Naive thymus-derived CD4-positive, alpha-beta T cell (primary cell): ENCODE data around the gene CASD1. TPM values are rescaled to one million over a fixed set of nuclear protein-coding genes. Genes with fewer than 3 reads are reported as not detected.

Experiments used
- ATAC-seq: fragments of 150-1000 bp; cut with Tn5 transposase; 2 replicates; pipeline ENCODE4 v1.10.0; 2021; ENCODE audit warnings: mild to moderate bottlenecking, moderate library complexity
- CTCF ChIA-PET: fragments of 350-600 bp; sonication (Branson Sonifier 250); formaldehyde crosslinking; loops from one replicate; lab custom pipeline; 2021; ENCODE audit warnings: antibody characterized with exemption; lab: Charles Lee
- POLR2A ChIA-PET: fragments of 350-600 bp; sonication (Branson Sonifier 250); formaldehyde crosslinking; loops from one replicate; lab custom pipeline; 2021; ENCODE audit warnings: antibody characterized with exemption, inconsistent platforms; lab: Charles Lee
- DNase-seq, 9 donors: peaks; one replicate each; pipeline versions ENCODE4 v3.0.0 to v3.0.0-alpha.2; 2020 to 2022; ENCODE audit warnings: mixed read lengths in 1 of 9
- H3K27ac ChIP-seq: one replicate; pipeline ENCODE4 v1.7.0; 2013; ENCODE audit warnings: mild to moderate bottlenecking, low read depth, low read length, moderate library complexity
- H3K27me3 ChIP-seq, 2 donors: one replicate each; pipeline ENCODE4 v1.7.0; 2013; ENCODE audit warnings: low read length in 2 of 2, mild to moderate bottlenecking in 2 of 2, moderate library complexity in 2 of 2; ENCODE audit not compliant: control insufficient read depth in 2 of 2, insufficient read depth in 2 of 2
- H3K36me3 ChIP-seq, 3 experiments: 1 replicate in 2 of 3; 2 replicates in 1 of 3; pipeline ENCODE4 v1.7.0; 2013; ENCODE audit warnings: low read length in 3 of 3, mild to moderate bottlenecking in 3 of 3, moderate library complexity in 1 of 3; ENCODE audit not compliant: insufficient read depth in 3 of 3, control insufficient read depth in 2 of 3
- H3K4me1 ChIP-seq, 2 donors: one replicate each; pipeline ENCODE4 v1.7.0; 2013; ENCODE audit warnings: low read length in 2 of 2, mild to moderate bottlenecking in 2 of 2, moderate library complexity in 1 of 2; ENCODE audit not compliant: control insufficient read depth in 2 of 2, insufficient read depth in 2 of 2
- H3K4me3 ChIP-seq: 2 replicates; pipeline ENCODE4 v1.7.0; 2013; ENCODE audit warnings: mild to moderate bottlenecking, low read length
- H3K9me3 ChIP-seq, 3 experiments: 1 replicate in 2 of 3; 2 replicates in 1 of 3; pipeline ENCODE4 v1.7.0; 2013; ENCODE audit warnings: low read length in 3 of 3; ENCODE audit not compliant: control insufficient read depth in 2 of 3
- H3K27ac Mint-ChIP-seq, 9 donors: one replicate each; pipeline ENCODE4 v1.8.0; 2020 to 2022; ENCODE audit warnings: mixed read lengths in 9 of 9, mild to moderate bottlenecking in 8 of 9, moderate library complexity in 5 of 9, inconsistent platforms in 2 of 9
- H3K27me3 Mint-ChIP-seq, 5 donors: one replicate each; pipeline ENCODE4 v1.8.0; 2021 to 2022; ENCODE audit warnings: mixed read lengths in 5 of 5, mild to moderate bottlenecking in 1 of 5
- H3K36me3 Mint-ChIP-seq, 5 donors: one replicate each; pipeline ENCODE4 v1.8.0; 2020 to 2022; ENCODE audit warnings: mixed read lengths in 5 of 5, mild to moderate bottlenecking in 3 of 5, inconsistent platforms in 1 of 5
- H3K4me1 Mint-ChIP-seq, 7 donors: one replicate each; pipeline ENCODE4 v1.8.0; 2020 to 2022; ENCODE audit warnings: mixed read lengths in 7 of 7, mild to moderate bottlenecking in 3 of 7, inconsistent platforms in 1 of 7
- H3K4me3 Mint-ChIP-seq, 10 donors: one replicate each; pipeline ENCODE4 v1.8.0; 2020 to 2022; ENCODE audit warnings: mild to moderate bottlenecking in 10 of 10, mixed read lengths in 10 of 10, moderate library complexity in 6 of 10, inconsistent platforms in 2 of 10
- H3K9me3 Mint-ChIP-seq, 11 donors: one replicate each; pipeline ENCODE4 v1.8.0; 2020 to 2022; ENCODE audit warnings: mixed read lengths in 11 of 11, mild to moderate bottlenecking in 4 of 11, inconsistent platforms in 1 of 11, moderate library complexity in 1 of 11
- intact Hi-C, 2 donors: fragments of 100-400 bp; cut with micrococcal nuclease; formaldehyde crosslinking; loops; one replicate each; pipeline ENCODE4 v1.15.1; 2023
- polyA plus RNA-seq, 2 donors: library from polyadenylated mRNA; unstranded; fragments of 300-500 nt; fragmentation: Illumina TruSeq; gene quantifications; one replicate each; pipeline ENCODE4 v1.2.3, GENCODE V29; 2021
- total RNA-seq, 6 experiments: library from RNA in 5 of 6; stranded (reverse) in 5 of 6; gene quantifications; 1 replicate in 5 of 6; 2 replicates in 1 of 6; pipeline ENCODE4 v1.2.3 and lab custom pipeline; 2021 to 2026

CASD1 gene
- total and polyA plus RNA-seq, 7 experiments from 2014 or later: 8.6 to 31.7 (median 19.1) TPM

DNA sequence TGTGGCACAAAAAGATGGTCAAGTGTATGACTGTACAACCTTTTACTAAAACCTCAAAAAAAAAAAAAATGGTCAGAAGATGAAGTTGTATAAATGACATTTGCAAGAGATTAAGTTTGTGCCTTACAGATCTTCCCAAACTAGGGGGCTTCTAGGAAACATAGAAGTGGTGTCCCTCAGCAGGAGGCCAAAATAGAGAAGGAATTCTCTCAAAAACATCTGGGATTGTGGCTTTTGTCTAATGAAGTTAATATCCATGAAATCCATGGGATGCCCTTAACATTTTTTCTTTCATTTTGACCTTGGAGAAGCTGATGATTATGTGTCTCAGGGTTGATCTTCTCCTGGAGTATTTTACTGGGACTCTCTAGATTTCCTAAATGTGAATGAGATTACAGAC, 62.2 kb downstream of the CASD1 start:
- H3K36me3 Mint-ChIP-seq: peaks cover 25 to 84% (median 76%) of the 10 kb centered on the region in 5 donors
- H3K27me3 Mint-ChIP-seq: no peaks in the 10 kb centered on the region
- DNase-seq (no peak), ATAC-seq (no peak)
- H3K4me3 Mint-ChIP-seq: no peak overlapping the region
- H3K36me3 ChIP-seq: peaks cover 0 to 10% (median 0%) of the 10 kb centered on the region in 3 experiments
- H3K27ac Mint-ChIP-seq: no peak overlapping the region
- intact Hi-C loops: no loop called here
- no peak overlapping the region for H3K27ac ChIP-seq
- H3K4me1 Mint-ChIP-seq: no peaks in the 10 kb centered on the region
- peaks cover 12 to 63% (median 29%) of the 10 kb centered on the region in 11 donors for H3K9me3 Mint-ChIP-seq
- H3K27me3 ChIP-seq: no peaks in the 10 kb centered on the region
- ChIA-PET CTCF (no interaction called here), POLR2A (no interaction called here)
- H3K9me3 ChIP-seq: no peaks in the 10 kb centered on the region
- no peaks in the 10 kb centered on the region for H3K4me1 ChIP-seq
- H3K4me3 ChIP-seq: no peak overlapping the region

DNA sequence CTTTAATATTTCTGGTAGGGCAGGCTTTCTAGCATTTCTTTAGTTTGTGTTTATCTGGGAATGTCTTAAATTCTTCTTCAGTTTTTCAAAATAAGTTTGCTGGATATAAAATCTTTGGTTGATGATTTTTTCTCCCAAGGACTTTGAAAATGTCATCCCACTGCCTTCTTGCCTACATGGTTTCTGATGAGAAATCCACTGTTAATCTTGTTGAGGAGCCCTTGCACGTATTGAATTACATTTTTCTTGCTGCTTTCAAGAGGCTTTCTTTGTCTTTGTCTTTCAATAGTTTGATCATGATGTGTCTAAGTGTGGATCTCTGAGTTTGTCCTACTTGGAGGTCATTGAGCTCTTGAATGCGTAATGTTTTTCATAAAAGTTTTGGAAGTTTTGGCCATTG, 66.0 kb downstream of the CASD1 start:
- no peak overlapping the region for H3K27ac Mint-ChIP-seq
- no peak overlapping the region for H3K27ac ChIP-seq
- POLR2A ChIA-PET: no interaction called here
- no peak overlapping the region for H3K4me3 Mint-ChIP-seq
- no peak overlapping the region for H3K4me3 ChIP-seq
- CTCF ChIA-PET: no interaction called here
- H3K9me3 Mint-ChIP-seq: peaks cover 7 to 56% (median 24%) of the 10 kb centered on the region in 11 donors
- H3K9me3 ChIP-seq: no peaks in the 10 kb centered on the region
- ATAC-seq: no peak
- no peaks in the 10 kb centered on the region for H3K27me3 ChIP-seq
- intact Hi-C loops: no loop called here
- DNase-seq: no peak
- peaks cover 0 to 10% (median 0%) of the 10 kb centered on the region in 3 experiments for H3K36me3 ChIP-seq
- no peaks in the 10 kb centered on the region for H3K27me3 Mint-ChIP-seq
- H3K4me1 Mint-ChIP-seq: no peaks in the 10 kb centered on the region
- H3K4me1 ChIP-seq: no peaks in the 10 kb centered on the region
- peaks cover 27 to 96% (median 89%) of the 10 kb centered on the region in 5 donors for H3K36me3 Mint-ChIP-seq

DNA sequence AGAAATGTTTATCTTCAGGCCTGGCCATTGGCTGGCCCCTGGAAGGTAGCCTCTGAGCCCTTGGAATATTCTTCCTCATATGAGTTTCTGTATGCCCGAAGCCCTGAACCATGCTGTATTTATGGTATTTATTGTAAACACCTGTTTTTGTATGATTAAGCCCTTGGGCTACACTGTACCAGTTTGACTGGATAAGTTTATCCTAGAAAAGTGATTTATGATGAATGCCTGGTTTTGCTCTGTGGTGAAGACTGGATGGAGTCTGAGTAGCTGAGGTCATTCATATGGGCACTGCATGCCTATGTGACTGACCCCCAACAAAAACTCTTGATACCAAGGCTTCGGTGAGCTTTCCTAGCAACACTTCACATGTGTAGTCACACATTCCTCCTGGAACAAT, 66.7 kb downstream of the CASD1 start:
- DNase-seq: no peak
- CTCF ChIA-PET: no interaction called here
- Histone ChIP-seq H3K27ac (no peak overlapping the region), H3K4me3 (no peak overlapping the region), H3K4me1 (no peaks in the 10 kb centered on the region), H3K27me3 (no peaks in the 10 kb centered on the region), H3K9me3 (no peaks in the 10 kb centered on the region), H3K36me3 (peaks cover 0 to 10% (median 0%) of the 10 kb centered on the region in 3 experiments)
- Mint-ChIP-seq H3K27me3 (no peaks in the 10 kb centered on the region), H3K4me3 (no peak overlapping the region), H3K36me3 (peaks cover 25 to 97% (median 90%) of the 10 kb centered on the region in 5 donors), H3K27ac (no peak overlapping the region), H3K9me3 (peaks cover 9 to 53% (median 27%) of the 10 kb centered on the region in 11 donors), H3K4me1 (no peaks in the 10 kb centered on the region)
- no peak for ATAC-seq
- POLR2A ChIA-PET: no interaction called here
- intact Hi-C loops: no loop called here

DNA sequence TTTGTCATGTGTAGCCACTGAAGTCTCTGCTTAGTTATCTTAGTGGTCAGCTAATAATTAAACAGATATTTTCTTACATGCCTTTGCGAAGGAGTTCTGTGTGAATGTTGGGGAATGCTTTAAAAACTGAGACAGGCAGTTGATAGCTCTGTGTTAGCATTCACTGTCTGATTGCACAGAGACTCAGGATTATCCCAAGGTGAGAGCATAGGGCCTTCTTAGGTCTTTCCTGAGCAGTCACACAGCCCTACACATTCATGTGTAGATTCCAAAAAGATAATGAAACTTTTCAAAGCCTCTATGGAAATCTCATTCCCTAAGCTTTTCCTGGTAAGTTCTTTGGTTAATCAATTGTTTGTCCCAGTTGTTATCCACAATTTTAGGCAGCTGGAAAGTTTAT, 67.7 kb downstream of the CASD1 start:
- peaks cover 24 to 94% (median 86%) of the 10 kb centered on the region in 5 donors for H3K36me3 Mint-ChIP-seq
- Histone ChIP-seq H3K36me3 (peaks cover 0 to 10% (median 0%) of the 10 kb centered on the region in 3 experiments), H3K4me1 (no peaks in the 10 kb centered on the region), H3K9me3 (no peaks in the 10 kb centered on the region), H3K4me3 (no peak overlapping the region), H3K27ac (no peak overlapping the region), H3K27me3 (no peaks in the 10 kb centered on the region)
- CTCF ChIA-PET: no interaction called here
- ATAC-seq (no peak), DNase-seq (no peak)
- H3K4me1 Mint-ChIP-seq: no peaks in the 10 kb centered on the region
- POLR2A ChIA-PET: no interaction called here
- H3K4me3 Mint-ChIP-seq: no peak overlapping the region
- H3K27me3 Mint-ChIP-seq: no peaks in the 10 kb centered on the region
- peaks cover 12 to 46% (median 26%) of the 10 kb centered on the region in 11 donors for H3K9me3 Mint-ChIP-seq
- intact Hi-C loops: no loop called here
- no peak overlapping the region for H3K27ac Mint-ChIP-seq

DNA sequence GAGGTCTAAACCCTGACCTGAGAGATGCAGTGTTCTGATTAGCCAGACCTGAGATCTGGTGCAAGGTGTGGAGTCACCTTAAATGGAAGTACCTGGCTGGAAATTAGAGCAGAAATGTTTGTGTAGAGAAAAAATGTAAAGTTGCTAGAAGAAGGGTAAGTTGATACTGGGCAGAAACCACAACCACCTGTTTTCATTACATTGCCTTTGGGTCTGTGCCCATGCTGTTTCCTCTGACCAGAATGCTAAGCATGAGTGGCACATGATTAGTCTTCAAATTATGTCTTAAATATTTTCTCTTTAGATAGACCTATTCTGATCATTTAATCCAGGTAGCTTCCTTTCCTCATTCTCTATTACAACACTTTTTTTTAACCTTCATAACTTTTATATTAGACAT, 69.0 kb downstream of the CASD1 start:
- H3K36me3 Mint-ChIP-seq: peaks cover 22 to 86% (median 78%) of the 10 kb centered on the region in 5 donors

DNA sequence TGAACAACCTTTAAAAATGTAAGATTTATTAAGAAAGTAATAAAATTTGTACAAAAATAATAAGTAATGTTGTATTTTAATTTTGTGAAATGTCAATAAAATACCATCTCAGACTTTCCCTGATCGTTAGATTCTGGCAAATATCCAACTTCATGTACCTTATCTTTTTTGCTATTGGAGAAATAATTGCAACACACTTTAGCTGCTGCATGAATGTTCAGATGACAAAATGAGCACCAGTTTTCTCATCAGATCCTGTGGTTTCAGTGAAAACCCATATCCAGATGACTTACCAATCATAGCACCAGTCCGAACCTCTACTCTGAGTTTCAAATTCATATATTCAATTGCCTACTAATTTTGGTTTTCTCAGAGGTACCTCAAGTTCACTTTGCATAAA, 69.9 kb downstream of the CASD1 start:
- no peak overlapping the region for H3K27ac Mint-ChIP-seq
- peaks cover 22 to 78% (median 70%) of the 10 kb centered on the region in 5 donors for H3K36me3 Mint-ChIP-seq
- POLR2A ChIA-PET: no interaction called here
- H3K4me3 Mint-ChIP-seq: no peak overlapping the region
- no peak overlapping the region for H3K4me3 ChIP-seq
- DNase-seq (no peak), ATAC-seq (no peak)
- intact Hi-C loops: no loop called here
- H3K27me3 Mint-ChIP-seq: no peaks in the 10 kb centered on the region
- H3K9me3 Mint-ChIP-seq: peaks cover 10 to 28% (median 17%) of the 10 kb centered on the region in 11 donors
- no peaks in the 10 kb centered on the region for H3K4me1 ChIP-seq
- no peak overlapping the region for H3K27ac ChIP-seq
- peaks cover 0 to 10% (median 0%) of the 10 kb centered on the region in 3 experiments for H3K36me3 ChIP-seq
- no peaks in the 10 kb centered on the region for H3K27me3 ChIP-seq
- H3K4me1 Mint-ChIP-seq: no peaks in the 10 kb centered on the region
- CTCF ChIA-PET: no interaction called here
- H3K9me3 ChIP-seq: no peaks in the 10 kb centered on the region

More for the DNA sequence above, 69.0 kb downstream of the CASD1 start:
- intact Hi-C loops: no loop called here
- no peaks in the 10 kb centered on the region for H3K27me3 ChIP-seq
- CTCF ChIA-PET: no interaction called here
- no peaks in the 10 kb centered on the region for H3K9me3 ChIP-seq
- no peak overlapping the region for H3K27ac ChIP-seq
- peak overlapping the region in 1 of 9 donors; percentile 41 for H3K27ac Mint-ChIP-seq
- no peaks in the 10 kb centered on the region for H3K4me1 ChIP-seq
- ATAC-seq (no peak), DNase-seq (no peak)
- H3K4me3 ChIP-seq: no peak overlapping the region
- H3K27me3 Mint-ChIP-seq: no peaks in the 10 kb centered on the region
- H3K4me3 Mint-ChIP-seq: no peak overlapping the region
- peaks cover 12 to 36% (median 22%) of the 10 kb centered on the region in 11 donors for H3K9me3 Mint-ChIP-seq
- POLR2A ChIA-PET: no interaction called here
- H3K36me3 ChIP-seq: peaks cover 0 to 10% (median 0%) of the 10 kb centered on the region in 3 experiments
- H3K4me1 Mint-ChIP-seq: no peaks in the 10 kb centered on the region

DNA sequence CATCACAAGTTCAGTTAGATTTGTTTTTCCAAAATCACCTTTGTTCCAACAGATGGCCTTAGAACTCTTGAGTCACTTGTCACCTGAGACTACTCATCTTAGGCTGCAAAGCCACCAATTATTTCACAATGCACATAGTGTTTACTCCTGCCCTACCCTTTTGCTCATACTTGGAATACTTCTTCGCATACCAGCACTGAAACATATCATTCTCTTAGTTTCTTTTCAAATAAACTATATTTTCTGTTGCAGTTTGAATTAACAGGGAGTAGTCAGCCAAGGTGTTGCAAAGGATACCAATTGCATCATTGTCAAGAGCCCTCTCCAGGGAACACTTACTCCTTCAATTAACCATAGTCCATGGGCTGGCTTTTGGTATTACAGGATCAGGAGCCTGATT, 71.0 kb downstream of the CASD1 start:
- Histone ChIP-seq H3K36me3 (peaks cover 0 to 10% (median 0%) of the 10 kb centered on the region in 3 experiments), H3K9me3 (no peaks in the 10 kb centered on the region), H3K27ac (no peak overlapping the region), H3K4me3 (no peak overlapping the region), H3K27me3 (no peaks in the 10 kb centered on the region), H3K4me1 (no peaks in the 10 kb centered on the region)
- DNase-seq (no peak), ATAC-seq (no peak)
- Mint-ChIP-seq H3K36me3 (peaks cover 16 to 66% (median 60%) of the 10 kb centered on the region in 5 donors), H3K27ac (no peak overlapping the region), H3K4me1 (no peaks in the 10 kb centered on the region), H3K9me3 (peaks cover 5 to 17% (median 11%) of the 10 kb centered on the region in 11 donors), H3K27me3 (no peaks in the 10 kb centered on the region), H3K4me3 (no peak overlapping the region)
- POLR2A ChIA-PET: no interaction called here
- CTCF ChIA-PET: no interaction called here
- intact Hi-C loops: no loop called here
